Bone marrow (tissue), 2 donors: Measurements from ENCODE around the gene LTBP2.

Experiments used
- DNase-seq, 2 donors: peaks; one replicate each; lab custom pipeline; 2025; lab: John Stamatoyannopoulos, UW

Gene LTBP2

DNA sequence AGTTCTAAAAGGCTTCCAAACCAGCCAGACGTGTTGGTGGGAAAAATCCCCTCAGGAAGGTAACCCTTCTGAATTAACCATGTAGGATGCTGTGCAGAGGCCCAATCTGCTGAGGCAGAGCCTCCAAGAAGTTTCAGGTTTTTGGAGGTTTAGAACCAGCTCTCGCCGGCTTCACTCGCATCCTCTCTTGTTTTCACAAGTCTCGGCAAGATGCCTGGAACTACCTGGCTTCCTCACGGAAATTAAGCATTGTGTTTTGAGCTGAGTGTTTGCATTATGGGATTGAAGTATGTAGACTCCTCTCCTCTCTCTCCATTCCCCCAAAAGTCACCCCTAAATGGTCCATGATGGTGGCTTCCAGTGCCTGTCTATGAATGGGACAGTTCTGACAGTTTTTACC lies 20.6 kb downstream of the LTBP2 start:
- no peak for DNase-seq

GRCh38 chr14:74589291-74589879 lies 22.7 kb downstream of the LTBP2 start:
- no peak for DNase-seq

DNA sequence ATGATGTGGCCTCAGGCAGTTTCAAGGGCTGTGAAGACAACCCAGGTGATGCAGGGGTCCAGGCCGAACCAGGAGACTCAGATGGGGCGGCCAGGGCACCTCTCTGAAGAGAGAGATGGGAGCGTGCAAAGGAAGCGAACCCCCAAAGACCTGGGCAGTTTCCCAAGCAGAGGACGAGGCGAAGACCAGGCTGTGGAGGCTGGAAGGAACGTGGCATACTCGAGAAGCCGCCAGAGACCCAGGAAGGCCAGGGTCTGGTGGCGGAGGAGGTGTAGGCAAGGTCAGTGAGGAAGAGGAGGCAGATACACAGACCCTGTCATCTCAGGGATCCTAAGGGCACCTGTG lies 24.7 kb downstream of the LTBP2 start:
- DNase-seq, result no peak

DNA sequence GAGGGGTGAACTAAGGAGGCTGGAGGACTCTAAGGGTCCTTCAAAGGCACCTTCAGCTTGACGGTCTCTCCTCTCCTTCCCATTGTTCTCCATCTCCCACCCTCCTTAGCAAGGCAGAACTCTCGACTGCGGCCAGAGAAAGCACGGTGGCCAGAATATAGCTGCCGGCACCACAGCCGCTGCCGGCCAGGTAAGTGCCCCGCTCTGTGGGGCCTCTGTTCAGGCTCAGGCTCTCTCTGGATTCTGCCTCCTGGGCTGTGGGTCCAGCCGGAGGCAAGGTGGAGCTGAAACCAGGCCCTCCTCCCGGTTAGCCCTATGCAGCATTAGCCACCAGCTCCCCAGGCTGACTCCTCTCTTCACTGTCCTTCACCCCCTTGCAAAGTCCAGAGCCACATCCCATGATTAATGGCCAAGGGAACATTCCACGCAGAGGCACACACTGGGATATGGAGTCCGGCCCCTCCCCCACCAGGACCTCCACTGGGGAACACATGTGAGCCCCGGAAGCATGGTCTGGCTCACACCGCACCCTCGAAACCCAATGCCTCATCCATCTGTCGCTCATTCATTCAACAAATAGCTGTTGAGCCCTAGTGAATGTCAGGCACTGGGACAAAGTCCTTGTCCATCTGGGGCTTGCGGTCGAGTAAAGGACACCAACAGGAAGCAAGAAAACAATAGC lies 25.2 kb downstream of the LTBP2 start:
- DNase-seq, result no peak

DNA sequence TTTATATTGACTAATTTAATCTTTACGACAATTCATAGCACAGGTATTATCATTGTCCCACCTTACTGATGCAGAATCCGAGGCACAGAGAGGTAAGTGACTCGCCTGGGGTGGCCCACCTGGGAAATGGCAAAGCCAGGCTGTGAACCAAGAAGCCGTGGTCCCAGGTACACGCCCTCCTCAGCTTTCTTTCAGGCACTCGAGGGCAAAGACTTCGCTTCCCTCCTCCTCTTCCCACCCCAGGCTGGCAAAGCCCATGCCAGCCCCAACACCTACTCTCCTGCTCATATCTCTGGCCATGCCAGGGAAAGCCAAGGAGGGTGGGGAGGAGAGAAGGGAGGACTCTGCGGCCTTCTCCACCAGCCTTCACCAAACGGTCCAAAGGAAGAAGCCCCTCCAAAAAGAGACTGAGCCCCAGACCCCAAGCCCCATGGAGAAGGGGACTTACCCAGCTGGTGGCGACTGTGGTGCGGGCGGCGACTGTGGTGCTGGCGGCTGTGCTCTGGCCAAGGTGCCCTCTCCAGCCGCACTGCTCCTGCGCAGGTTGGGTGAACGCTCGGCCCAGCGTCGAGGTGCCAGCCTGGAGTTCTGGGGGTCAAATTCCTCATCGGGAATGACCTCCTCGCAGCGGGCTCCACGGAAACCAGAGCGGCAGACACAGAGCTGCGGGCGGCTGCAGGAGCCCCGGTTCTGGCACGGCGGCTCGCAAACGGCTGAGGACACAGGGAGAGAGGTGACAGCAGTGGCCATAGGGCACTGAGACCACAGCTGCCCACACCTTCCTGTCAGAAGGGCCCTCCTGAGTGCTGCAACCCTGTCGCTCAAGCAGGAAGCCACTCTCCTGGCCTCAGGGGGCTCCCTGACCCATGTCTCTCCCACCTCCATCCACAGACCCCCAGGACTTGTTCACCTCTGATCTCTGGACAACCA lies 26.4 kb downstream of the LTBP2 start:
- DNase-seq, result no peak

DNA sequence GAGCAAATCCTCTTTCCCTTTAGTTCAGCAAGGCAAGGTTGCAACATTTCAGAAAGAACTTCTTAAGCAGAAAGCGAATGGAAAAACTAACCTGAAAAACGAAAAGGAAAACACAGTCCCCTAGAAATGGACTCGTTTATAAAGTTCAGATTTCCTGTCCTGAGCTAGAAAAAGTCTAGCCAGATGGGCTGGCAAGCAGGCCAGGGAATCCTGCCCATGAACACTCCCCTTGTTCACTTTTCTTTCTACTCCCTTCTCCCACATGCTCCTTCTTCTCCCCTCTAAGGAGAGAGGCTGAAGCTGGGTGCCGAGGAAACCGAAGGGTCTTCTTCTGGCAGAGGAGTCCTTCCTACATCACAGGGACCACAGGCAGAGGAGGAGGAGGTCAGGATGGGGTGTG lies 27.1 kb downstream of the LTBP2 start:
- no peak for DNase-seq

GRCh38 chr14:74583689-74584434 lies 28.2 kb downstream of the LTBP2 start:
- no peak for DNase-seq

- DNase-seq, result no peak
Measured at GRCh38 chr14:74582910-74583581, 29.0 kb downstream of the LTBP2 start.

- no peak for DNase-seq
Measured at GRCh38 chr14:74580275-74580672, 31.8 kb downstream of the LTBP2 start.

DNA sequence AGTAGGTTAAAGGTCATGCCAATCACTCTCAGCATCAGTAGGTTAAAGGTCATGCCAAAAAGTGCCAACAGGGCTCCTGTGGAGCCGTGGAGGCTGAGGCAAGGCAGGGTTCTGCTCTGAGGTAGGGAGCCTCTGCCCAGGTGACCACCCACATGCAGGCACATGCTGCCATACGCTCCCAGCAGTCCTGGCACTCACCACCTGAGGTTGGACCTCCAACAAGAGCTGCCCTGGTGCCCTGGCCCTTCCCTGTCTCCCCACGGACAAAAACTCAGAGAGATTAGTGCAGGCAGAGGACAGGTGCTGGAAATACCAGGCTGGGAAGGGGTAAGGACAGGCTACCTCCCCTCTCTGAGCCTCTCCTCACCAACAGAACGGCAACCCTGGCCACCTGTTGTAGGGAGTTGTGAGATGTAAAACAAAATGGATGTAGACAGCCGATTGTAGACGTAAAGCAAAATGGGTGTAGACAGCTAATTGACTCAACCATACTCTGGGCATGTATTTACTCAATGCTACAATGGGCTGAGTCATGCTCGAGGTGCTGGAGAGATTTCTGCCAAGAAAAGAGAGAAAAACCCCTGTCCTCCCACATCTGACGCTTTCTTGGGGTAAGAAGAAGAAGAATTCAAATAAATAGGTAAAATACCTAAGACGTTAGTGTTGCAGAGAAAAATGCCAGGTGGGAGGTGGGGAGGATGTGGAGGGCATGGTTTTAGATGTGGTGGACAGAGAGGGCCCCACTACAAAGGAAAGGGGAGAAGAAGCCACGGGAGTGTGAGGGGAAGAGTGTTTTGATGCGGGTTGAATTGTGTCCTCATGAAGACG lies 32.4 kb downstream of the LTBP2 start:
- DNase-seq, result no peak

- no peak for DNase-seq
Measured at GRCh38 chr14:74578479-74578878, 33.6 kb downstream of the LTBP2 start.

DNA sequence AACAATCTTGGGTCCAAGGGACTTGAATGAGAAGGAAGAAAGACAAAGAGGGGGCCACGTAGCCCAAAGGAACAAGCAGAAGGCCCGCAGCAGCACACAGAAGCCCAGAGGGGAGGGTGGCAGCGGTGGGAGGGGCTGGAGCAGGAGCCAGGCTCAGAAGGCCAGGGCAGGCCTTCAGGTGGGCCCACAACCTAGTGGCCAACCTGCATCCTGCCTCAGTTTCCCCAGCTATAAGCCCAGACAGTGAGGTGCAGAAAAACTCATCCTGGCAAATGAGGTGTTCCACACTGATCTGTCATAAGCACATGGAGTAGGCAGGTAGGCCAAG lies 34.1 kb downstream of the LTBP2 start:
- DNase-seq, result no peak

- no peak for DNase-seq
Measured at GRCh38 chr14:74577247-74577947, 34.6 kb downstream of the LTBP2 start.

DNA sequence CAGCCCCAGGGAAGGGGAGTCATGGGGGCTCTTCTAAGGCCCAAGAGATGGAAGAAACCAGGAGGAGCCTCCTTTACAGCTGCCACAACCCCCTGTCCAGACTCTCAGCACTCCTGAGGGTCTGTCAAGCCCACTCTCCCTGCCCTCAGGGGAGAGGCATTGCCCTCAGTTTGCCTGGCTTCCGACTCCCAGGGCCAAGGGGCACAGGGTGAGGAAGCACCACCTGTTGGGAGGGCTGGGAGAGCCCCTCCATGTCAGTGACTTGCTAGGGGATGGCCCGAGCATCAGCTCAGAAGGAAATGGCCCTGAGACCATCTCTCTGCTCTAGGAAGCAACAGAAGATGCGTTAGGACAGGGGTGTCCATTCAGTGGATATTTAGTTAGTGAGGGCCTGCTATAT lies 36.1 kb downstream of the LTBP2 start:
- no peak for DNase-seq

GRCh38 chr14:74575507-74575906 lies 36.5 kb downstream of the LTBP2 start:
- DNase-seq, result no peak

DNA sequence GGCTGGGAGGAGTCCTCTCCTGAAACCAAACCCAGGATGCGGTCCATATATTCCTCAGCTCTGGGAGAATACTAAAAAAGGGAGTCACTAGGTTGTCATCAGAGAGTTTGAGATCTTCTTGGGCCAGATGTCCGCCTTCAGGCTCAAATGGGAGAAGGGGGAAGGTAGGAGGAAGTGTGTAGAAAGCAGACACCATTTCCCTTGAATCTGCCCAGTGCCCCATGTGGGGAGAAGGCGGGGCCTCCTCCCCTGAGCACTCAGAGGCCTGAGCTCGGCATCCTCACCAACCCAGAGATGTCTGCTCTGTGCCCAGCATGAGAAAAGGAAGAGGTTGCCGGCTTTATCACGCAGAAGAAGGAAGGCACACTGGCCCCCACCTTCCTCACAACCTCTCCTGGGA lies 37.3 kb downstream of the LTBP2 start:
- DNase-seq, result no peak

DNA sequence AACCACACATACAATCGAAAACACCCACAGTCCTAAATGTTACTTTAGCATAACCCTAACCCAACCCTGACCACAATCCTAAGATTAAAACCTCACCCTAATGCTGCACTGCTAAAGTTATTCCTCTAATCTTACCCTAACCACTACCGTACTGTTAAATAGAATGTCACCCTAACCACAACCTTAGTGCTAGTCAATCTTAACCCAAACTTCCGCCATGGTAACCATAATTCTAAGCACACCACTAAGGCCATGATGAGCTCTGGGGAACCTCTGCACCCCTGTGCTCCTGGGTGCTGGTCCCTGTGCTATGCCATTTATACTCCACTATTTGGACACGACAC lies 38.0 kb downstream of the LTBP2 start:
- no peak for DNase-seq

DNA sequence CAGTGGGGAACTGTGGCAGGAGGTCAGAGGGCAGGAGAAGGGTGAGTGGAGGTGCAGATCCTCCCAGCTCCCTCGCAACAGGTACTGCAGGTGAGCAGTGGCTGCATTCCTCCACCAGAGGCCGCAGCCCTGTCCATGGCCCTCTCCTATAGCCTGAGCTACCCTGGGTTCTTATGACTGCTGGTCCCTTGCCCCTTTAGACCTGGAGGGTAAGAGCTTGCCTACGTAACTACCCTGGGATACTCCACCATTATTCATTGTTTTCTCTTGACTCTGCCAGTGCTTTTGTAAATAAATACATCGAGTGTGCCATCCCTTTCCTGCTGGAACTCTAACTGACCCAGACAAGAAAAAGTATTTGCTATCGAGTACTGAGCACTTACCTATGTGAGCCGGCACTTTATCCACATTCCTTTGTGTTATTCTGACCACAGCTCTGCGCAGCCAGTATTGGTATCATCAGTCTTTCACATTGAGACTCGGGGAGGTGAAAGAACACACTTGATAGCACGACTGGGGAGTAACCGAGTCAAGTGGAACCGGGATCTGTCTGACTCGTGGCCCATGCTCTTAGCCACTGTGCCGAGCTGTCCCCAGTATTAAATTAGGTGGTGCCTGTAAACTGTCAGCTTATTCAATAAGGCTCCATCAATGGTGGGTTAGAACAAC lies 38.5 kb downstream of the LTBP2 start:
- DNase-seq, result no peak

- no peak for DNase-seq
Measured at GRCh38 chr14:74572726-74573301, 39.2 kb downstream of the LTBP2 start.
